ENCODE measurements around the gene EIF4A3. TPM values are rescaled to one million over a fixed set of nuclear protein-coding genes. Genes with fewer than 3 reads are reported as not detected.

The EIF4A3 gene
- total and polyA plus RNA-seq, 5 donors: 30.5 to 42.2 (median 38.1) TPM

DNA sequence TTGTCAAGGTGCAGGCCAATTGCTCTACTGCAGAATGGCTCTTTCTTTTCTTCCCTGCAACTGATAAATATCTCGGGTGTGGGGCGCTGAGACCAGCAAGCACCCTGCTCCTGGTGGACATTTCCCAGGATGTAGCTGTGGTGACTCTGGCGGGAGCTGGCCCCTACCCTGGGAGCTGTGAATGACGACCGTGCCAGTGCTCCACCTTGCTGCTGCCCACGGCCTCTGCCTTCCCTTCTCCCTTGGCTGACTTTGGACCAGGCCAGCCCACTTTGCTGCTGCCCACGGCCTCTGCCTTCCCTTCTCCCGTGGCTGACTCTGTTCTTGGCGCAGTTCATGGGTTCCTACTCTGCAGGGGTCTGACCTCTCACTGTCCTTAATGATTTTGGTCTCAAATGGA lies 39.0 kb upstream of the EIF4A3 start:
- no peak overlapping the region for H3K4me3 ChIP-seq (ENCODE audit: low read length)
- ATAC-seq (no peak), DNase-seq (peak in 1 of 3 donors; percentile 21)
- intact Hi-C loops (cut with DNase I): no loop called here
- H3K27ac ChIP-seq (ENCODE audit: low read length): no peak overlapping the region
- WGBS: 76% methylated on average over 9 of the region's 9 CpGs
- no peaks in the 10 kb centered on the region for H3K27me3 ChIP-seq (ENCODE audit: control insufficient read depth, insufficient read depth)
- no peaks in the 10 kb centered on the region for H3K4me1 ChIP-seq (ENCODE audit: control insufficient read depth, insufficient read depth, low read length)
- H3K9me3 ChIP-seq (ENCODE audit: control insufficient read depth, low read length): no peaks in the 10 kb centered on the region

DNA sequence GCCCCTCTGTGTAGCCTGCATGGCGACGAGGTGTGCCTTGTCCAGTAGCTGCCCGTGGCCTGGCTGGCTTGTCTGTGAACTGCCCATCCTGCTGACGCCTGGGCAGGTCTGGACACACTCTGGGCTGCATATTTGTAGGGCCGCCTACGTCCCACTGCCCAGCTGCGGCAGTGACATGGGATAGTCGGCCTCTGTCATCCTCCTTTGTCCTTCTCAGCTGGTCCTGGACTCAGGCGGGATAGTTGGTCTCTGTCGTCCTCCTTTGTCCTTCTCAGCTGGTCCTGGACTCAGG lies 37.4 kb upstream of the EIF4A3 start:
- ATAC-seq (no peak), DNase-seq (no peak)
- intact Hi-C loops (cut with DNase I): no loop called here
- no peak overlapping the region for H3K4me3 ChIP-seq (ENCODE audit: low read length)
- H3K27ac ChIP-seq (ENCODE audit: low read length): no peak overlapping the region
- no peaks in the 10 kb centered on the region for H3K27me3 ChIP-seq (ENCODE audit: control insufficient read depth, insufficient read depth)
- no peaks in the 10 kb centered on the region for H3K9me3 ChIP-seq (ENCODE audit: control insufficient read depth, low read length)
- H3K4me1 ChIP-seq (ENCODE audit: control insufficient read depth, insufficient read depth, low read length): no peaks in the 10 kb centered on the region
- WGBS: 76% methylated on average over 10 of the region's 10 CpGs

DNA sequence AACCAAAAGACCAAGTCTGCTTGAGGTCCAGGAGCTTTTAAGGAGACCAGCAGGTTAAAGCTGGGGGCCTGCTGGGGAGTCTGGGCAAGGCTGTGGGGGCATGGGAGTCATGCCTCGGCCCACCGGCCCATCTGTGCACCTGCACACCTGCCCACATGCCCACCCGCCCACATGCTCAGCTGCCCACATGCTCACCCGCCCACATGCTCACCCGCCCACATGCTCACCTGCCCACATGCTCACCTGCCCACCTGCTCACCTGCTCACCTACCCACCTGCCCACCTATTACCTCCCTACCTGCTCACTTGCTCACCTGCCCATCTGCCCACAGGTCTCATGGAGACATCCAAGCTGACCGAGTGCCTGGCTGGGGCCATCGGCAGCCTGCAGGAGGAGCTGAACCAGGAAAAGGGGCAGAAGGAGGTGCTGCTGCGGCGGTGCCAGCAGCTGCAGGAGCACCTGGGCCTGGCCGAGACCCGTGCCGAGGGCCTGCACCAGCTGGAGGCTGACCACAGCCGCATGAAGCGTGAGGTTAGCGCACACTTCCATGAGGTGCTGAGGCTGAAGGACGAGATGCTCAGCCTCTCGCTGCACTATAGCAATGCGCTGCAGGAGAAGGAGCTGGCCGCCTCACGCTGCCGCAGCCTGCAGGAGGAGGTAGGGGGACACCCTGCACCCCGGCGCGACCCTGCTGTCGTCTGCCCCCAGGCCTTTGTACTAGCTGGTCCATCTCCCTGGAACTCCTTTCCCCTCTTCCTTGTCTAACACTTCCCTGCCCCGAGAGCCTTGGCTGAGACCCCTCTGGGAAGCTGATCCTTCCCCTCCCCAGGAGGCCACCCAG lies 36.9 kb upstream of the EIF4A3 start:
- Histone ChIP-seq H3K9me3 (ENCODE audit: control insufficient read depth, low read length) (no peaks in the 10 kb centered on the region), H3K27ac (ENCODE audit: low read length) (no peak overlapping the region), H3K4me3 (ENCODE audit: low read length) (no peak overlapping the region), H3K27me3 (ENCODE audit: control insufficient read depth, insufficient read depth) (no peaks in the 10 kb centered on the region), H3K4me1 (ENCODE audit: control insufficient read depth, insufficient read depth, low read length) (no peaks in the 10 kb centered on the region)
- intact Hi-C loops (cut with DNase I): no loop called here
- DNase-seq (no peak), ATAC-seq (no peak)
- WGBS: 80% methylated on average over 26 of the region's 26 CpGs

DNA sequence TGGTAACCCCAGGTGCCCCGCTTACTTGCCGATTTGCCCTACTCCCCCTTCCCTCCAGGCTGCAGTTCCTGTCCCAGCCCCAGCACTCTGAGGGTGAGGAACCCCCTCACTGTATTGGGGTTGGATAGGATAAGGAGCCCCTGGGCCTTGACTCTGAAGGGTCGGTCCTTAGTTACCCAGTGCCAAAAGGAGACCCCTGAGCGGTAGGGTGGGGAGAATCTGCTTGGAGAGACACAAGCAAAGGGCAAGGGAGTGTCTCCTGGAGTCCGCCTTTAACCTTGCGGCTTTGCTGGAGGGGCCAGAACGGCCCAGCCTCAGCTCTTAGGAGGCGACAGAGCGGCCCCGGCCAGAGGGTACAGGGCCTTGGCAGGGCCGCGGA lies 35.9 kb upstream of the EIF4A3 start:
- 91% methylated on average over 12 of the region's 12 CpGs for WGBS
- intact Hi-C loops (cut with DNase I): no loop called here
- Histone ChIP-seq H3K27ac (ENCODE audit: low read length) (no peak overlapping the region), H3K4me3 (ENCODE audit: low read length) (no peak overlapping the region), H3K9me3 (ENCODE audit: control insufficient read depth, low read length) (no peaks in the 10 kb centered on the region), H3K27me3 (ENCODE audit: control insufficient read depth, insufficient read depth) (no peaks in the 10 kb centered on the region), H3K4me1 (ENCODE audit: control insufficient read depth, insufficient read depth, low read length) (no peaks in the 10 kb centered on the region)
- ATAC-seq: no peak
- DNase-seq: no peak

DNA sequence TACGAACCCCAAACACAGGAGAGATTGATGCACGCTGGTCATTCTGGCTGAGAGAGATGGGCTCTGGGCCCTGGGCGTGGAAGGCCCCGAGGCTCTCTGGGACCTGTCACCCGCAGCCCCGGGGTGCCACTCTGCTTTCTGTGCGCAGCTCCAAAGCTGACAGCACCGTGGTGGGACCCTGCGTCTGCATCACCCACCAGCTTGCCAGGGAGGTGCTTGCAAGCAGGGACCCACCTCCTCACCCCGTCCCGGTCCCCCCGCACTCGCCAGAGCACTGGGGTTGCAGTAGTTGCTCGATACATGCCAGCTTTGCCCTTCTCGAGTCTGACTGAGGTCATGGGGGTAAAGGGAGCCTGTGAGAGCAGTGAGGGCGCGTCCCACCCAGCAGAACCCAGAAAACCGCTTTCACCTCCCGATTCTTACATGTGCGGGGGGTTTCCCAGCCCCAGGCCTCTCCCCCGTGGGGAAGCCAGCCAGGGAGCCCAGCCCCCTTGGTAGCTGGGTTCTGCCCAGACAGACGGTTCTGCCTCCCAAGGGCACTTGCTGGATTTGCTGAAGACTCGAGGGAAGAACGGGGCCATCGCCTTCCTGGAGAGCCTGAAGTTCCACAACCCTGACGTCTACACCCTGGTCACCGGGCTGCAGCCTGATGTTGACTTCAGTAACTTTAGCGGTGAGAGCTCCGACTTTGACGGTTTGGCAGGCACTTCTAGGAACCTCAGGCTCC lies 35.4 kb upstream of the EIF4A3 start:
- Histone ChIP-seq H3K9me3 (ENCODE audit: control insufficient read depth, low read length) (no peaks in the 10 kb centered on the region), H3K27ac (ENCODE audit: low read length) (no peak overlapping the region), H3K4me1 (ENCODE audit: control insufficient read depth, insufficient read depth, low read length) (no peaks in the 10 kb centered on the region), H3K4me3 (ENCODE audit: low read length) (no peak overlapping the region), H3K27me3 (ENCODE audit: control insufficient read depth, insufficient read depth) (no peaks in the 10 kb centered on the region)
- no peak for DNase-seq
- WGBS: 86% methylated on average over 30 of the region's 30 CpGs
- no peak for ATAC-seq
- intact Hi-C loops (cut with DNase I): no loop called here

DNA sequence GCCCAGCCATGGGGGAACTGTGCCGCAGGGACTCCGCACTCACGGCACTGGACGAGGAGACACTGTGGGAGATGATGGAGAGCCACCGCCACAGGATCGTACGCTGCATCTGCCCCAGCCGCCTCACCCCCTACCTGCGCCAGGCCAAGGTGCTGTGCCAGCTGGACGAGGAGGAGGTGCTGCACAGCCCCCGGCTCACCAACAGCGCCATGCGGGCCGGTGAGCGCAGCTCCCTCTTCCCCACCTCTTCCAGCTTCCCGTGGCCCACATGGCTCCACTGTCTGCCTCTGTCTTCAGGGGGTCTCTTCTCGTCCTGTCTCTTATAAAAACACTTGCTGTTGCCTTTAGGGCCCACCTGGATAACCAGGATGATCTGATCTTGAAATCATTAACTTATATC lies 34.5 kb upstream of the EIF4A3 start:
- ATAC-seq (no peak), DNase-seq (peak in 1 of 3 donors; percentile 8)
- intact Hi-C loops (cut with DNase I): no loop called here
- H3K27ac ChIP-seq (ENCODE audit: low read length): no peak overlapping the region
- H3K4me3 ChIP-seq (ENCODE audit: low read length): no peak overlapping the region
- H3K4me1 ChIP-seq (ENCODE audit: control insufficient read depth, insufficient read depth, low read length): no peaks in the 10 kb centered on the region
- H3K9me3 ChIP-seq (ENCODE audit: control insufficient read depth, low read length): no peaks in the 10 kb centered on the region
- H3K27me3 ChIP-seq (ENCODE audit: control insufficient read depth, insufficient read depth): no peaks in the 10 kb centered on the region
- WGBS: 89% methylated on average over 17 of the region's 17 CpGs

DNA sequence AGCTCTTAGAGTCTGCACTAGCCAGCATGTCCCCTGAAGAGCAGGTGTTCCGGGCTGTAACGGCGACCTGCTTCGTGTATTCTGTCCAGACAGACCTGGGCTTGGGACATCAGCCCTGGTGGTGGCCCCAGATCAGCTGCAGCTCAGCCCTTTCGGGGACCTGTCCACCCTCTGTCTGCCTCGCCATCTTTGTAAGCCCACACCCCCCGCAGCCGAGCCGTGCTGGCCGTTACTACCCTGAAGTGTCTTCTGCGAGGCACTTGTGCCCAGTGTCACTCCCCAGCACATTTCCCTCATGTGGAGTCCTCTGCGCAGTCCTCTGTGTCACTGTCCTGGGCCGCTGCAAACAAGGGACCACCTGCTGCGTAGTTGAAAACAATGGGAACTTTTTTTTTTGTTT lies 33.3 kb upstream of the EIF4A3 start:
- DNase-seq (no peak), ATAC-seq (no peak)
- 83% methylated on average over 14 of the region's 14 CpGs for WGBS
- H3K4me3 ChIP-seq (ENCODE audit: low read length): no peak overlapping the region
- no peaks in the 10 kb centered on the region for H3K9me3 ChIP-seq (ENCODE audit: control insufficient read depth, low read length)
- no peaks in the 10 kb centered on the region for H3K27me3 ChIP-seq (ENCODE audit: control insufficient read depth, insufficient read depth)
- peaks cover 4% of the 10 kb centered on the region for H3K4me1 ChIP-seq (ENCODE audit: control insufficient read depth, insufficient read depth, low read length)
- intact Hi-C loops (cut with DNase I): no loop called here
- no peak overlapping the region for H3K27ac ChIP-seq (ENCODE audit: low read length)

DNA sequence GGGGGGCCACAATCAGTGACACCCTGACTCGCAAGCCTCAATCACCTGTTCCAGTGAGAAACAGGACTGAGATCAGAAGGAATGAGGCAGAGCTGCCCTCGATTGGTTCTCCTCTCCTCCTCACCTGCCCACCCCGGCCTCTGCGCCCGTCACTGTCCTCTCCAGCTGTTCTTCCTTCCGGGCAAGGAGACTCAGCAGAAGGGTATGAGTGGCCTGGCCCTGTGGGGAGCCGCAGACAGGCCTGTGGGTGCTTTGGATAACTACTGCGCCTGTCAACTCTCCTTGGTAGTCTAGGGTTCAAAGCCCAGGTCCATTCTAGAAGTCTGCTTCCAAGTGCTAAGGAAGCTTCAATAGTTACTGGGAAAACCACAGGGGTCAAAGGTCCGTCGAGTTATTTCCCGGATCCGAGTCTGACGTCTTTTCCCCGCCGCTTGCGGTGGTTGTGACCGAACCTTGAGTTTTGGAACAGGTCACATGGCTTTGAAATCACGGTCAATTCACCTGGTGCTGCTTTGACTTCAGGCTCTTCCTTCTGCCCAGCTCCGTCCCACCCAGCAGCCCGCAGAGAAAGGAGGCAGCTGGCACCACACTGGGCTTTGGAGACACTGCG lies 31.2 kb upstream of the EIF4A3 start:
- no peak overlapping the region for H3K27ac ChIP-seq (ENCODE audit: low read length)
- no peak for ATAC-seq

DNA sequence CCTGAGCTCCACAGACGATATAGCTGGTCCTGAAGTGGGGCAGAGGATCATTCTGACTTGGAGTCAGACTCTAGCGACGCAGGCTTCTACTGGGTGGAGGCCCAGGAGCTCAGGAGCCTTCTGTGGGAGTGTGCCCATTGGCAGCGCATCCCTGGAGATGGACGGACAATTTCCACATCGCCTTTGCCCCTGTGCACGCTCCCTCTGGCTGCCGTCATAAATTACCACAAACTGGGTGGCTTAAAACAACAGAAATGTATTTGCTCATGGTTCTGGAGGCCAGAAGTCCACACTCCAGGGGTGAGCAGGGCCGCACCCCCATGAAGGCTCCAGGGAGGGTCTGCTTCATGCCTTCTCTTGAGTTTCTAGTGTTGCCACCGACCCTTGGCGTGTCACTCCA lies 29.8 kb upstream of the EIF4A3 start:
- peaks cover 4% of the 10 kb centered on the region for H3K4me1 ChIP-seq (ENCODE audit: control insufficient read depth, insufficient read depth, low read length)
- H3K4me3 ChIP-seq (ENCODE audit: low read length): no peak overlapping the region
- intact Hi-C loops (cut with DNase I): no loop called here
- H3K27me3 ChIP-seq (ENCODE audit: control insufficient read depth, insufficient read depth): no peaks in the 10 kb centered on the region
- DNase-seq (no peak), ATAC-seq (no peak)
- H3K9me3 ChIP-seq (ENCODE audit: control insufficient read depth, low read length): no peaks in the 10 kb centered on the region
- 90% methylated on average over 11 of the region's 11 CpGs for WGBS
- no peak overlapping the region for H3K27ac ChIP-seq (ENCODE audit: low read length)

More for the DNA sequence above, 31.2 kb upstream of the EIF4A3 start:
- no peak for DNase-seq
- H3K9me3 ChIP-seq (ENCODE audit: control insufficient read depth, low read length): no peaks in the 10 kb centered on the region
- H3K4me1 ChIP-seq (ENCODE audit: control insufficient read depth, insufficient read depth, low read length): peaks cover 4% of the 10 kb centered on the region
- intact Hi-C loops (cut with DNase I): no loop called here
- H3K27me3 ChIP-seq (ENCODE audit: control insufficient read depth, insufficient read depth): no peaks in the 10 kb centered on the region
- WGBS: 82% methylated on average over 21 of the region's 21 CpGs
- H3K4me3 ChIP-seq (ENCODE audit: low read length): no peak overlapping the region

DNA sequence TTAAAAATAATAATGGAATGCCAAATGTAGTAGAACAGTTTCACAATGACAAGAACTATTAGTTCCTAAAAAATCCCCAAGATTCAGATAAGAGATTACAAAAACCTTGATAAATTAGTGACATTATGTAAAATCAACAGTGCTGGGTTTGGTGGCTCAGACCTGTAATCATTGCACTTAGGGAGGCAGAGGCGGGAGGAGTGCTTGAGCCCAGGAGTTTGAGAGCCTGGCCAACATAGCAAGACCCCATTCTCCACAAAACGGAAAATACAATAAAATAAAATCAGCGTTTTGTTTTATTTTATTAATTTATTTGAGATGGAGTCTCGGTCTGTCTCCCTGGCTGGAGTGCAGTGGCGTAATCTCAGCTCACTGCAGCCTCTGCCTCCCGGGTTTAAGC lies 27.0 kb upstream of the EIF4A3 start:
- DNase-seq (no peak), ATAC-seq (no peak)
- peaks cover 4% of the 10 kb centered on the region for H3K4me1 ChIP-seq (ENCODE audit: control insufficient read depth, insufficient read depth, low read length)
- H3K4me3 ChIP-seq (ENCODE audit: low read length): no peak overlapping the region
- no peaks in the 10 kb centered on the region for H3K27me3 ChIP-seq (ENCODE audit: control insufficient read depth, insufficient read depth)
- intact Hi-C loops (cut with DNase I): no loop called here
- no peaks in the 10 kb centered on the region for H3K9me3 ChIP-seq (ENCODE audit: control insufficient read depth, low read length)
- WGBS: 95% methylated on average over 6 of the region's 6 CpGs
- no peak overlapping the region for H3K27ac ChIP-seq (ENCODE audit: low read length)

DNA sequence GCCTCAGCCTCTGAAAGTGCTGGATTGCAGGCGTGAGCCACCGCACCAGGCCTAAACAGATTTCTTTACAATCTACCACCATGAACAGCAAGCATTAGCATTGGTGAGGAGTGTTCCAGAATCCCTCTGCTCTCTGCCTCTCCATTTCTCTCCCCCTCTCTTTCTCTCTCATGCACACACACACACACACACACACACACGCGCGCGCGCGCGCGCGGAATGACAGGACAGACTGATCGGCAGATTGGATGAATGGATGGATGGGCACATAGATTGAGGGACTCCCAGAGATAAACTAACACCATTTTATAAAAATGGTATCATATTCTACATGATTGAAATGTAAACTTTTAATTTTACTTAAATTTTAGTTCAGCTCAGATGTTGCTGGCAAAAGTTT lies 26.2 kb upstream of the EIF4A3 start:
- Histone ChIP-seq H3K4me1 (ENCODE audit: control insufficient read depth, insufficient read depth, low read length) (peaks cover 4% of the 10 kb centered on the region), H3K9me3 (ENCODE audit: control insufficient read depth, low read length) (no peaks in the 10 kb centered on the region), H3K27ac (ENCODE audit: low read length) (no peak overlapping the region), H3K4me3 (ENCODE audit: low read length) (no peak overlapping the region), H3K27me3 (ENCODE audit: control insufficient read depth, insufficient read depth) (no peaks in the 10 kb centered on the region)
- WGBS: 84% methylated on average over 12 of the region's 12 CpGs
- DNase-seq: no peak
- ATAC-seq: no peak
- intact Hi-C loops (cut with DNase I): no loop called here
